ENCODE measurements around the gene NADK2.

- TF ChIP-seq CTCF (conservative IDR thresholded peaks at IDR 0.05; ENCODE audit: low read length) (no peak), EZH2phosphoT487 (IDR thresholded peaks at IDR 0.05; ENCODE audit: borderline replicate concordance, low read depth, low read length) (no peak)
Observed at GRCh38 chr5:36228505-36228904, 13.2 kb downstream of the NADK2 start.
